RWPE2 (cell line): ENCODE results near the gene EML6.

Experiments
- ATAC-seq: fragments of 200-7000 bp; cut with Tn5 transposase; 3 replicates; pipeline ENCODE4 v1.9.1; 2021; ENCODE audit warnings: low read depth
- DNase-seq: peaks from one replicate; pipeline ENCODE4 v3.0.0-alpha.2; 2020; ENCODE audit warnings: low spot score
- H3K27ac ChIP-seq: fragments of 450-650 bp; 2 replicates; pipeline ENCODE4 v1.5.1; 2017; ENCODE audit warnings: mild to moderate bottlenecking; ENCODE audit not compliant: poor library complexity, severe bottlenecking
- H3K27me3 ChIP-seq: fragments of 250-450 bp; sonication (Bioruptor Pico); 2 replicates; pipeline ENCODE4 v1.5.1; 2021; ENCODE audit warnings: mild to moderate bottlenecking, moderate library complexity; ENCODE audit not compliant: insufficient read depth, poor library complexity, severe bottlenecking
- H3K36me3 ChIP-seq: fragments of 250-450 bp; sonication (Bioruptor Pico); 2 replicates; pipeline ENCODE4 v1.5.1; 2020; ENCODE audit warnings: low read depth, mild to moderate bottlenecking, moderate library complexity
- H3K4me1 ChIP-seq: fragments of 250-450 bp; sonication (Bioruptor Pico); 2 replicates; pipeline ENCODE4 v1.5.1; 2021; ENCODE audit warnings: mild to moderate bottlenecking, moderate library complexity; ENCODE audit not compliant: insufficient read depth, poor library complexity, severe bottlenecking
- H3K4me3 ChIP-seq: fragments of 250-450 bp; sonication (Bioruptor Pico); 2 replicates; pipeline ENCODE4 v1.5.1; 2021; ENCODE audit warnings: mild to moderate bottlenecking, moderate library complexity; ENCODE audit not compliant: severe bottlenecking
- H3K9me3 ChIP-seq: fragments of 250-450 bp; sonication (Bioruptor Pico); 2 replicates; pipeline ENCODE4 v1.5.1; 2021; ENCODE audit warnings: mild to moderate bottlenecking, moderate library complexity; ENCODE audit not compliant: severe bottlenecking
- CTCF ChIP-seq: fragments of 450-650 bp; IDR thresholded peaks from one replicate; pipeline ENCODE4 v1.5.1; 2017; ENCODE audit warnings: mild to moderate bottlenecking, moderate library complexity; ENCODE audit not compliant: poor library complexity, severe bottlenecking

EML6 gene

GRCh38 chr2:54797307-54797706, 73.8 kb downstream of the EML6 start:
- H3K27me3 ChIP-seq: no peaks in the 10 kb centered on the region
- ATAC-seq (peak; percentile 35; the same call in 1 of the 3 replicates), DNase-seq (no peak)
- H3K4me1 ChIP-seq: no peaks in the 10 kb centered on the region
- H3K36me3 ChIP-seq: no peaks in the 10 kb centered on the region
- no peak overlapping the region for H3K27ac ChIP-seq
- no peak overlapping the region for H3K4me3 ChIP-seq
- no peak for TF ChIP-seq CTCF
- no peaks in the 10 kb centered on the region for H3K9me3 ChIP-seq

- no peaks in the 10 kb centered on the region for H3K36me3 ChIP-seq
Observed at GRCh38 chr2:54801352-54801751, 77.9 kb downstream of the EML6 start.

GRCh38 chr2:54803783-54804751, 80.6 kb downstream of the EML6 start:
- Histone ChIP-seq H3K9me3 (no peaks in the 10 kb centered on the region), H3K27ac (no peak overlapping the region), H3K4me3 (no peak overlapping the region), H3K36me3 (no peaks in the 10 kb centered on the region), H3K4me1 (no peaks in the 10 kb centered on the region), H3K27me3 (no peaks in the 10 kb centered on the region)
- no peak for ATAC-seq
- TF ChIP-seq CTCF: no peak
- DNase-seq: no peak

More at GRCh38 chr2:54801352-54801751, 77.9 kb downstream of the EML6 start:
- ATAC-seq (no peak), DNase-seq (no peak)
- TF ChIP-seq CTCF: no peak
- Histone ChIP-seq H3K9me3 (no peaks in the 10 kb centered on the region), H3K4me3 (no peak overlapping the region), H3K27me3 (no peaks in the 10 kb centered on the region), H3K4me1 (no peaks in the 10 kb centered on the region), H3K27ac (no peak overlapping the region)

GRCh38 chr2:54805255-54805654, 81.8 kb downstream of the EML6 start:
- DNase-seq: no peak
- Histone ChIP-seq H3K4me3 (no peak overlapping the region), H3K4me1 (peaks cover 11% of the 10 kb centered on the region), H3K36me3 (no peaks in the 10 kb centered on the region), H3K9me3 (no peaks in the 10 kb centered on the region), H3K27me3 (no peaks in the 10 kb centered on the region), H3K27ac (no peak overlapping the region)
- TF ChIP-seq CTCF: no peak
- ATAC-seq: no peak

GRCh38 chr2:54806975-54807374, 83.5 kb downstream of the EML6 start:
- Histone ChIP-seq H3K27ac (no peak overlapping the region), H3K27me3 (no peaks in the 10 kb centered on the region), H3K4me3 (no peak overlapping the region), H3K9me3 (no peaks in the 10 kb centered on the region), H3K36me3 (no peaks in the 10 kb centered on the region), H3K4me1 (peaks cover 11% of the 10 kb centered on the region)
- DNase-seq: no peak
- ATAC-seq: no peak
- no peak for TF ChIP-seq CTCF
